Activated CD8-positive, alpha-beta T cell treated with anti-CD3 and anti-CD28 coated beads for 36 hours (primary cell): ENCODE data around the gene TBC1D22A. TPM values are rescaled to one million over a fixed set of nuclear protein-coding genes. Genes with fewer than 3 reads are reported as not detected.

Experiments
- ATAC-seq: fragments of 200-7000 bp; cut with Tn5 transposase; one replicate; pipeline ENCODE4 v1.10.0; 2021; ENCODE audit warnings: mild to moderate bottlenecking, moderate library complexity
- CTCF ChIA-PET: fragments of 350-600 bp; sonication (Branson Sonifier 250); formaldehyde crosslinking; loops from one replicate; lab custom pipeline; 2021; ENCODE audit warnings: antibody characterized with exemption; lab: Charles Lee
- POLR2A ChIA-PET: fragments of 350-600 bp; sonication (Branson Sonifier 250); formaldehyde crosslinking; loops from one replicate; lab custom pipeline; 2021; ENCODE audit warnings: antibody characterized with exemption; lab: Charles Lee
- DNase-seq: peaks from one replicate; pipeline ENCODE4 v3.0.0-alpha.2; 2020
- H3K27ac Mint-ChIP-seq: one replicate; pipeline ENCODE4 v1.8.0; 2021; ENCODE audit warnings: mild to moderate bottlenecking, mixed read lengths
- H3K27me3 Mint-ChIP-seq: one replicate; pipeline ENCODE4 v1.8.0; 2021; ENCODE audit warnings: mixed read lengths
- H3K36me3 Mint-ChIP-seq: one replicate; pipeline ENCODE4 v1.8.0; 2021; ENCODE audit warnings: low read depth, mixed read lengths
- H3K4me1 Mint-ChIP-seq: one replicate; pipeline ENCODE4 v1.8.0; 2021; ENCODE audit warnings: low read depth, mixed read lengths
- H3K4me3 Mint-ChIP-seq: one replicate; pipeline ENCODE4 v1.8.0; 2021; ENCODE audit warnings: mild to moderate bottlenecking, moderate library complexity, mixed read lengths
- H3K9me3 Mint-ChIP-seq: one replicate; pipeline ENCODE4 v1.8.0; 2021; ENCODE audit warnings: mixed read lengths
- CTCF ChIP-seq: fragments of 200-600 bp; IDR thresholded peaks from one replicate; pipeline ENCODE4 v1.8.0; 2022; ENCODE audit warnings: antibody characterized with exemption, mild to moderate bottlenecking
- intact Hi-C: fragments of 100-400 bp; cut with micrococcal nuclease; formaldehyde crosslinking; loops from one replicate; pipeline ENCODE4 v1.10.0; 2022
- total RNA-seq, 2 experiments: library from RNA; stranded (reverse); gene quantifications; one replicate each; pipeline ENCODE4 v1.2.3, GENCODE V29; 2021

The TBC1D22A gene
- total RNA-seq, 2 experiments from 2014 or later, result 41.0 to 42.8 TPM

GRCh38 chr22:47210112-47210657 is 447.7 kb downstream of the TBC1D22A start:
- intact Hi-C loops, result no loop called here
- ChIA-PET POLR2A (no interaction called here), CTCF (no interaction called here)
- Mint-ChIP-seq H3K27ac (no peak overlapping the region), H3K27me3 (no peaks in the 10 kb centered on the region), H3K9me3 (no peaks in the 10 kb centered on the region), H3K36me3 (no peaks in the 10 kb centered on the region), H3K4me3 (no peak overlapping the region), H3K4me1 (no peaks in the 10 kb centered on the region)
- DNase-seq, result no peak
- TF ChIP-seq CTCF, result no peak
- ATAC-seq, result no peak

GRCh38 chr22:47210686-47211085 is 448.2 kb downstream of the TBC1D22A start:
- DNase-seq, result no peak

GRCh38 chr22:47213571-47214230 is 451.3 kb downstream of the TBC1D22A start:
- DNase-seq, result peak; percentile 71
- no peak overlapping the region for H3K27ac Mint-ChIP-seq
- intact Hi-C loops, result no loop called here
- ATAC-seq, result peak; percentile 85
- CTCF ChIA-PET, result interaction anchor here (0.6 to 1.7 kb wide), 8 partner anchors 8 to 366 kb away, joined by 3 to 6 read pairs (median 4); no protein-coding TSS in a partner anchor
- no peaks in the 10 kb centered on the region for H3K4me1 Mint-ChIP-seq
- no peaks in the 10 kb centered on the region for H3K9me3 Mint-ChIP-seq
- no peaks in the 10 kb centered on the region for H3K36me3 Mint-ChIP-seq
- POLR2A ChIA-PET, result no interaction called here
- TF ChIP-seq CTCF, result peak; percentile 82
- H3K27me3 Mint-ChIP-seq, result no peaks in the 10 kb centered on the region
- no peak overlapping the region for H3K4me3 Mint-ChIP-seq

More at GRCh38 chr22:47210686-47211085, 448.2 kb downstream of the TBC1D22A start:
- Mint-ChIP-seq H3K4me3 (no peak overlapping the region), H3K27ac (no peak overlapping the region), H3K9me3 (no peaks in the 10 kb centered on the region), H3K36me3 (no peaks in the 10 kb centered on the region), H3K4me1 (no peaks in the 10 kb centered on the region), H3K27me3 (no peaks in the 10 kb centered on the region)
- ChIA-PET CTCF (no interaction called here), POLR2A (no interaction called here)
- no peak for TF ChIP-seq CTCF
- no peak for ATAC-seq
- intact Hi-C loops, result no loop called here

DNA sequence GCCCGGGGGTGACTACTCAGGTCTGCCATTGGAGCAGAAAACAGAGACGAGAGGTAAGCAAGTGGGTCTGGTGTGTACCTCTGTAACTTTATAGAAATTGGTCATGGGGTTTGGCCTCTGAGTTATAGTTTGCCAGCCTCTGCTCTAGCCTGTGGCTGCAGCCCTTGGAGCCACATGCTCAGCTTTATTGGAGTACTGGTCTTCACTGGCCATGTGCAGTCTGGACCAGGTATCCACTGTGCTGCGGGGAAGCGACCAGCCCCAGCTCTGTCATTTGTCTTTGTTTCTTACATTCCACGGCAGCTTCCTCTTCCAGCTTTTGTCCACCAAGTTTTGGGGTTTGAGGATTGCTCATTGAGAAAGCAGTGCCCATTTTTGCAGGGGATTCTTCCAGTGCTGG is 453.4 kb downstream of the TBC1D22A start:
- ChIA-PET CTCF (no interaction called here), POLR2A (no interaction called here)
- intact Hi-C loops, result no loop called here
- ATAC-seq, result no peak
- DNase-seq, result no peak
- Mint-ChIP-seq H3K36me3 (no peaks in the 10 kb centered on the region), H3K9me3 (no peaks in the 10 kb centered on the region), H3K4me1 (no peaks in the 10 kb centered on the region), H3K4me3 (no peak overlapping the region), H3K27me3 (no peaks in the 10 kb centered on the region), H3K27ac (no peak overlapping the region)
- TF ChIP-seq CTCF, result no peak

DNA sequence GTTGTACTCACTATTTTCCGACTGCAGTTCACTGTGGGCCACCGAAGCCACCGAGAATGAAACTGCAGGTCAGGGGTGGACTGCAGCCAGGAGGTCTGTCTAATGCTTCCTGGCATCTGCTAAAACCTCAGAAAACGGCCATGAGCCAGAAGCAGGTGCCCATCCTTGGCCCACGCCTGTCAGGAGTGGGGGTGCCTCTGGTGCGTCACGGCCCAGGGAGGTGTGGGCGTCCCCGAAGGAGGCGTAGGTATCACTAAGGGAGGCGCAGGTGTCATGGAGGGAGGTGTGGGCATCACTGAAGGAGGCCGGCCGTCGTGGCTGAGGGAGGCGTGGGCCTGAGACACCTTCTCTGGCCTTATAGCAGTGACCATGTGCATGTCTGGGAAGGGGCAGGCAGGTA is 456.2 kb downstream of the TBC1D22A start:
- no peak for TF ChIP-seq CTCF
- no peak overlapping the region for H3K4me3 Mint-ChIP-seq
- DNase-seq (no peak), ATAC-seq (no peak)
- no peak overlapping the region for H3K27ac Mint-ChIP-seq
- H3K36me3 Mint-ChIP-seq, result no peaks in the 10 kb centered on the region
- intact Hi-C loops, result no loop called here
- H3K9me3 Mint-ChIP-seq, result no peaks in the 10 kb centered on the region
- CTCF ChIA-PET, result no interaction called here
- no peaks in the 10 kb centered on the region for H3K4me1 Mint-ChIP-seq
- H3K27me3 Mint-ChIP-seq, result no peaks in the 10 kb centered on the region
- POLR2A ChIA-PET, result no interaction called here
